ENCODE data around the gene LDAH.

The LDAH gene

GRCh38 chr2:20677301-20678085 lies 145.4 kb downstream of the LDAH start:
- no peak for DNase-seq

GRCh38 chr2:20676353-20677215 lies 146.3 kb downstream of the LDAH start:
- no peak for DNase-seq

GRCh38 chr2:20675701-20676352 lies 147.1 kb downstream of the LDAH start:
- no peak for DNase-seq

- no peak for DNase-seq
Measured at GRCh38 chr2:20674974-20675679, 147.8 kb downstream of the LDAH start.

- no peak for DNase-seq
Measured at GRCh38 chr2:20674309-20674965, 148.5 kb downstream of the LDAH start.

GRCh38 chr2:20673686-20674308 lies 149.1 kb downstream of the LDAH start:
- DNase-seq, result no peak

- no peak for DNase-seq
Measured at GRCh38 chr2:20672201-20672951, 150.5 kb downstream of the LDAH start.

GRCh38 chr2:20671736-20672080 lies 151.2 kb downstream of the LDAH start:
- no peak for DNase-seq

GRCh38 chr2:20671036-20671735 lies 151.7 kb downstream of the LDAH start:
- no peak for DNase-seq

GRCh38 chr2:20670315-20671035 lies 152.4 kb downstream of the LDAH start:
- DNase-seq, result no peak

GRCh38 chr2:20669562-20670314 lies 153.2 kb downstream of the LDAH start:
- no peak for DNase-seq

GRCh38 chr2:20668871-20669475 lies 153.9 kb downstream of the LDAH start:
- no peak for DNase-seq

- DNase-seq, result no peak
Measured at GRCh38 chr2:20668451-20668850, 154.4 kb downstream of the LDAH start.

- DNase-seq, result no peak
Measured at GRCh38 chr2:20667531-20668401, 155.1 kb downstream of the LDAH start.

GRCh38 chr2:20667151-20667530 lies 155.8 kb downstream of the LDAH start:
- no peak for DNase-seq

GRCh38 chr2:20666304-20667150 lies 156.4 kb downstream of the LDAH start, which contains the start of gene GDF7:
Gene GDF7 (plus strand): TSS chr2:20667144. CDS start chr2:20667240, 96 bp downstream.
- peak; percentile 21 for DNase-seq

GRCh38 chr2:20666005-20666303 lies 156.9 kb downstream of the LDAH start:
- no peak for DNase-seq

Data from stimulated activated CD4-positive, alpha-beta T cell treated with anti-CD3 and anti-CD28 coated beads, Interleukin-12 subunit alpha, Interleukin-12 subunit beta, amount 100 ng/mL, for 4 hours (primary cell).